Activated T-cell treated with anti-CD3 and anti-CD28 coated beads for 24 hours (primary cell): ENCODE data around the gene HIP1.
"Not testable (repeated sequence)": the region's sequence is repeated elsewhere in the genome, so short reads cannot be mapped to it uniquely, and the experiment has no call there.

ENCODE experiments used
- DNase-seq: peaks from one replicate; pipeline ENCODE4 v3.0.0-alpha.2; 2020; ENCODE audit warnings: low read depth

Gene HIP1

DNA sequence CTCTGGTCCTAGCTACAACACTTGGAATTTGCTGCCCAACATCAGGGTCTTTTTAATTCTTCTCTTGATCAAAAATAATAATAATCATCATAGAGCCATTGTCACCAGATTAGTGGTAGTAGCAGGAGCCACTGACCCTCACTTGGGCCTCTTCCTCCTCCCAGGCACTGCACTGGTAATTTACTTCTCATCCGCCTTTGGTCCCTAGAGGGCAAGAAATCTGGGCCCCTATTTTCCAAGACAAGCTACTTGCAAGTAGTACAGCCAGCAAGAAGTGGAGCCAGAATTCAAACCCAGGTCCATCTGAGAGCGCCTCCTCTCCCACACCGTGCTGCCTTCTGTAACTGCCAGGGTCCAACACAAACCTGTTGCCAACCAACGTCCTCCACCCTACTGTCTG lies 125.4 kb downstream of the HIP1 start:
- no peak for DNase-seq

DNA sequence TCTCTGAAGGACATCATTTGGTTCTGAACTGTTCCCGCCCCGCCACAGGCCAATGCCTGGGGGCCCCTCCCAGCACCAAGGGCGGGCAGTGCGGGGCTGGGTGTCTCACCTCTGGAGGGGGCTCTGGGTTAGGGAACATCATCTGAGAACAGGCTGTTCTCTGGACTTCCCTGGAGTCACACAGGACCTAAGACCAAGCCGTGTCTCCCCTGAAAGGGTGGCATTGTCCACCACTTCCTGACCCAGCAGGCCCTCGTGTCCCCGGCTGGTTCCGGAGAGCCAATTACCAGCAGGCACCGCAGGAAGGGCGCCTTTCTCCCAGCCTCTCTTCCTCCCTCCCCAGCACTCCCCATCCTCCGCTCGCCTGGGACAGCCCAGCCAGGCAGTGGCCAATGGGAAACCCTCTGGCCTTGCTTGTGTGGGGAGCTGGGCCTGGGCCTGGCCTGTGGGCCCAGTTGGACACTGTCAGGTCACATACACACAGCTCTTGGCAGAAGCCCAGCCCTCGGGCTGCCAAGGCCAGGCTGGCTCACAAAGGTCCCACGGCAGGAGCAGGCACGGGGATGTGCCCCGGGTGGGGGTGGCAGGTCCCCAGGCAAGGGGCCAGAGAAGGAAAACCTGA lies 127.1 kb downstream of the HIP1 start:
- no peak for DNase-seq

DNA sequence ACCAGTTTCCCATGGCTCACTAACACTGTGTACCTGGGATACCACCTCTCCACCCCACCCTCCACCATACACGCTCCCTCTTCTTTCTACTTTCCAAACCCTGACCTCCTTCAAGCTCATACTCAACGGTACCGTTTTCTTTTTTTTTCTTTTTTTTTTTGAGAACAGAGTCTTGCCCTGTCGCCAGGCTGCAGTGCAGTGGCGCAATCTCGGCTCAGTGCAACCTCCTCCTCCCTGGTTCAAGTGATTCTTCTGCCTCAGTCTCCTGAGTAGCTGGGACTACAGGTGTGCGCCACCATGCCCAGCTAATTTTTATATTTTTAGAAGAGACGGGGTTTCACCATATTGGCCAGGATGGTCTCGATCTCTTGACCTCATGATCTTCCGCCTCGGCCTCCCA lies 129.3 kb downstream of the HIP1 start:
- not testable (repeated sequence) for DNase-seq

DNA sequence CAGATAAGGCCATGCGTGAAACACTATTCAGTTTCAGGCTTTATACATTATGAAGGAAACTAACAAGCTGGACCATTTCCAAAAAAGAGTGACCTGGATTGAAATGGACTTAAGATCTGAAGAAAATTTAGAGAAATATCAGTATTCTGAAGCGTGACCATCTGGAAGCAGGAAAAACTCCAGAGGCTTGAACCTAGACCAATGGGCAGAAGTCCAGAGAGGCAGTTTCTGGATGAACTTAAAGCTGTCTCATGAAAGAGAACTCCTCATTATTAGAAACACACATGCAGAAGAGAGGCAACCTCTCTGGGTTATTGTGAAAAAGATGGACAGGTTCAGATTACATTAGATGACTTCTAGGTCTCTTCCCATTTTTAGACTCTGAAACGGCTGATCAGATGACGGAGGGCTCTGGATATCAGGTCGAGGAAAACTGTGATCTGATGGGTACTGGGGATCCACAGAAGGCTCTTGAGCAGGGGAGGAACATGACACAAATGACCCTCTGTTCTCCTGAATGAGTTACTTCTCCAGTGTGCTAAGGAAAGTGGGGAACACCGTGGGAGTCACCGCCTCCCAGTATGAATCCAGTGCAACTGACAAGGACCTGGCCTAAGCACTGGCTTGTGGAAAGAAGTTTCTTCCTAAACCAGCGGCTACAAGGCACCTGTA lies 130.2 kb downstream of the HIP1 start:
- DNase-seq = no peak

DNA sequence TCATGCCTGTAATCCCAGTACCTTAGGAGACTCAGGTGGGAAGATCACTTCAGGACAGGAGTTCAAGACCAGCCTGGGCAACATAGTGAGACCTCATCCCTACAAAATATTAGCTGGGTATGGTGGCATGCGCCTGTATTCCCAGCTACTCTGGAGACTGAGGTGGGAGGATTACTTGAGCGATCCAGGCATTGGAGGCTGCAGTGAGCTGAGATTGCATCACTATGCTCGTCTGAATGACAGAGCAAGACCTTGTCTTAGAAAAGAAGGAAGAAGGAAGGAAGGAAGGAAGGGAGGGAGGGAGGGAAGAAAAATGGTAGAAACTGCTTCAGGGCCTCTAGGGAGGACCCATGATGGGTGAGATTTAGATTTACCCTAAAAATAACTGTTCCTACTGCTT lies 134.3 kb downstream of the HIP1 start:
- no peak for DNase-seq

DNA sequence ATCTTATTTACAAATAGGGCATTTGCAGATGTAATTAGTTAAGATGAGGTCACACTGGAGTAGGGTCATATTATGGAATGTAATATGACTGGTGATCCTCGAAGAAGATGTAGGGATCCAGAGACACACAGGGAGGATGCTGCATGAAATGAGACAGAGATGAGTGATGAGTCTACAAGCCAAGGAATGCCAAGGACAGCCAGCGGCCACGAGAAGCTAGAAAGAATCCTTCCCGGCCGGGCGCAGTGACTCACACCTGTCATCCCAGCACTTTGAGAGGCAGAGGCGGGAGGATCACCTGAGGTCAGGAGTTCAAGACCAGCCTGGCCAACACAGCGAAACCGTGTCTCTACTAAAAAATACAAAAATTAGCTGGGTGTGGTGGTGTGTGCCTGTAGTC lies 135.9 kb downstream of the HIP1 start:
- not testable (repeated sequence) for DNase-seq

DNA sequence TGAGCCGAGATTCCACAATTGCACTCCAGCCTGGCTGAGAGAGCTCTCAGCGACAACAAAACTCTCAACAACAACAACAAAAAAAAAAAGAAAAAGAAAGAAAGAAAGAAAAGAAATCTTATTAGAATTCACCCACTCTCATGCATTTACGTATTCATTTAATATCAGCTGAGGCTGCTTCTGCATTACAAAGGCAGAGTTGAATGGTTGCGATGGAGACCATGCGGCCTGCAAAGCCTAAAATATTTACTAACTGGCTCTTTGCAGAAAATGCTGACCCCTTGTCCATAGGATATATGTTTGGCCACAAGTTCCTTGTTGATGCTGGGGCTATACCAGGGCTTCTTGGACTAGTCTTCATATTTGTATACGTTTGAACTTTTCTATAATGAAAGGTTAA lies 137.2 kb downstream of the HIP1 start:
- DNase-seq = no peak

DNA sequence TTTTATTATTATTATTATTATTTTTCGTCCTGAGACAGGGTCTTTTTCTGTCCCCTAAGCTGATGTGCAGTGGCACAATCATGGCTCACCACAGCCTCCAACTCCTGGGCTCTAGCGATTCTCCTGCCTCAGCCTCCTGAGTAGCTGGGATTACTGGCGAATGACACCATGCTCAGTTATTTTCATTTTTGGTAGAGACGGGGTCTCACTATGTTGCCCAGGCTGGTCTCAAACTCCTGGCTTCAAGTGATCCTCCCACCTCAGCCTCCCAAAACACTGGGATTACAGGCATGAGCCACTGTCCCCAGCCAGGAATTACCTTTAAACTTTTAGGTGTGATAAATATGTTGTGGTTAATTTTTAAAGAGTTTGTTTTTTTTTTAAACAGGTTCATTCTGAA lies 138.0 kb downstream of the HIP1 start:
- not testable (repeated sequence) for DNase-seq

DNA sequence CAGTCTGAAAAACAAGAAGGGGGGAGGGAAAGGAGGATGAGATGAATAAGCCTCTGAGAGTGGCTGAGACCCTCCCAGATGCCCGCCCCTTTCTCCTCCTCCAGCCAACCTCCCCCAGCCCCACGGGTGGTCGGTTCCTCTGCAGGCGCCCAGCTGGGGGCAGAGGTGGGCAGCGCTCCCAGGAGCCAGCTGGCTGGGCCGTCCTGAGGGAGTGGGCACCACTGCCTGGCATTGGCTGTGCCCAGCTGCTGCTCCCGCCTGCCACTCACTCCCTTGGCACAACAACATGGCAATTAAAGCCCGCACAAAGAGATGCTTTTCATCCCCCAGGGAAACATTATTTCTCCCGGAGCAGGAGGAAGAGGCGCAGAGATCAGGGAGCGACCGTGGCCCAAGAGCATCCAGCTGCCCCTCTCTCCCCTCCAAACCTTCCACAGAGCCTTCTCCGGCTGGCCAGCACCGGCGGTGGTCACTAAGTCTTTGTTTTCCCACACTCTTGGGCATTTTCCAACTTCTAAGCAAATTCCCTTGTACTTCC lies 139.4 kb downstream of the HIP1 start:
- no peak for DNase-seq

DNA sequence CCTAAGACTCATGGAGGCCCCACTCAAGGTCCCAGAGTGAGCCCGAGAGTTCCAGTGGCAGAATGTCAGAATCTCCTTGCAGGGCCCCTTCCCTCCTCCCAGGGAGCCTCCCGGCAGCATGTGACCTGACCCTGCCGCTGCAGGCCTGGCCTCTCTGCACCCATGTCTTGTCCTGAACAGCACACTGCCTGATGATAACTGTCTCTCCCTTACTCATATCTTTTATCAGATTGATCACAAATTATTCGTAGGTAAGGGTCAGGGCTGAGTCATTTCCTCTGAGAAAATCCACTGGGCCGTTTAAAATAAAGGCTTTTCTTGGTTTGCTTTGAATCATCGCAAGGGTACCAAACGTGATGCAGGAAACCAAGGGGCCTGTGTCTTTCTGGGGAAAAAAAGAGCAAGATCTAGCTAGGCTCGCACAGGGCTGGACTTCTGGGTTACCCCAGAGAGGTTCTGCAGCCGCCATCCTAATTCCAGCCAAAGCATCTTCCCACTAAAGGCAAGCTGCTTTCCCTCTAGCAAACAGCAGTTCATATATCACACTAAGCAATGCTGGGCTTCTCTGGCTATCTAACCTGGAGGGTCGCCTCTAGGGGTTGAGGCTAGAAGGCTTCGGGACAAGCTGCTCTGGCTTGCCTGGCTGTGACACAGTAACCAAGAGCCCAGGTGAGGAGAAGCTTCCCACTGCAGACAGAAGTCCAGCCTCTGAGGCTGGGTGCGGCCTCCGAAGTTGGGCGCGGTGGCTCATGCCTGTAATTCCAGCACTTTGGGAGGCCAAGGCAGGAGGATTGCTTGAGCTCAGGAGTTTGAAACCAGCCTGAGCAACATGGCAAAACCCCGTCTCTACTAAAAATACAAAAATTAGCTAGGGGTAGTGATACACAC lies 141.8 kb downstream of the HIP1 start:
- no peak for DNase-seq

DNA sequence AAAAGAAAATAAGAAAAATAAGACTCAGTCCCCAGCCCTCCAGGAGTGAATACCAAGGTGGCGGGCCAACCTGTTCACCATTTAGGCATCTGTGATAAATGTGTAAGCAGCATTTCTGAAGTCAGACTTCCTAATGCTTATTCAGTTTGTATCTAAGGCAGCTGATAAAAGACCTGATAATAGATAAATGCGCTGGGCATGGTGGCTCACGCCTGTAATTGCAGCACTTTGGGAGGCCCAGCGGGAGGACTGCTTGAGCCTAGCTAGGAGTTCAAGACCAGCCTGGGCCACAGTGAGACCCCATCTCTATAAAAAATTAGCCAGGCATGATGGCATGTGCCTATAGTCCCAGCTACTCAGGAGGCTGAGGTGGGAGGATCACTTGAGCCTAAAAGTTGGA lies 143.0 kb downstream of the HIP1 start:
- no peak for DNase-seq

DNA sequence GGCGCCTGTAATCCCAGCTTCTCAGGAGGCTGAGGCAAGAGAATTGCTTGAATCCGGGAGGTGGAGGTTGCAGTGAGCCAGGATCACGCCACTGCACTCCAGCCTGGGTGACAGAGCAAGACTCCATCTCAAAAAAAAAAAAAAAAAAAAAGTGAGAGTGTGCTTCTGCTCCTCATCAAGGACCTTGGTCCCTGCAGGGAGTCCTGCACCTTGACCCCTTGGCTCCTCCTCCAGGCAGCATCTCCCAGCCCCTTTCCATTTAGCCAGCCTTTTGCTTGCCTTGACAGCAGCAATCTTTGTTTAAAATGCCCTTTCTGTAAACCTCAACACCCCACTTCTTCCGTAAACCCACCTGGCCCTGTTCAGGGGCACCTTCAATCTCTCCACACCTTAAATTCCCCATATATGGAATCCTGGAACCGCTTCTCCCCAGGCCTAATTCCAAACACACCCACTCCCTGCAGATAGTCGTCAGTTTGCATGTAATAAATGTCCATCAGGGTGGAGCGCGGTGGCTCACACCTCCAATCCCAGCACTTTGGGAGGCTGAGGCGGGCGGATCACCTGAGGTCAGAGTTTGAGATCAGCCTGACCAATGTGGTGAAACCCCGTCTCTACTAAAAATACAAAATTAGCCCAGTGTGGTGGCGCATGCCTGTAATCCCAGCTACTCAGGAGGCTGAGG lies 145.1 kb downstream of the HIP1 start:
- DNase-seq = not testable (repeated sequence)

DNA sequence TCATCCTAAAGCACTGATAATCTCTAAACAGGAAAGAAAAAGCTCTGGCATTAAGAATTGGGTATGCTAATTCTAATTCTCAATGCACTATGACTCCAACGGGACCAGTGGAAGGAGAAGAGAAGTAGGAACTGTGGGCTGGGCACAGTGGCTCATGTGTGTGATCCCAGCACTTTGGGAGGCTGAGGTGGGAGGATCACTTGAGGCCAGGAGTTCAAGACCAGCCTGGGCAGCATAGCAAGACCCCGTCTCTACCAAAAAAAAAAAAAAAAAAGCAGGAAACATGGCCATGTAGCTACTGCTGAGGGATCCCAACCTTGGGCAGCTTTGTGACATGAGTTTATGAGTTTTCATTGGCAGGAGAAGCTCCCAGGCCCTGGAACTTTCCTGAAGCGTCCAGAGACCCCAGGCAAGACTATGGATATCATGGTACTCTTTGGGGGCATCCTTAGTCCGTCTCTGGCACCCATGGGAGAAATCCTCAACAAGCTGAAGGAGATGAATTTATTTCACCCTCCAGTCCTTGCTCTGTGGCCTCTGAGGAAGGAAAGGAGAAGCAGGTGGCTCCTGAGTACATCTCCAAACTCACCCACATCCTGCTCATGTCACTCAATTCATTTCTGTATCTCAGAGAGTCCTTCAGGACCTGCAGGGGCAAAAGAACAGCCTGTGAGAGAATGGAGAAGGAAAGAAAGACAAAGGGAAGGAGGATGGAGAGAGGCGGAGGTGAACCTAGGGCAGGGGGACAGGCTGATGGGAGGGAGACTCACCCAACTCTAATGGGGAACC lies 147.1 kb downstream of the HIP1 start:
- DNase-seq = no peak

DNA sequence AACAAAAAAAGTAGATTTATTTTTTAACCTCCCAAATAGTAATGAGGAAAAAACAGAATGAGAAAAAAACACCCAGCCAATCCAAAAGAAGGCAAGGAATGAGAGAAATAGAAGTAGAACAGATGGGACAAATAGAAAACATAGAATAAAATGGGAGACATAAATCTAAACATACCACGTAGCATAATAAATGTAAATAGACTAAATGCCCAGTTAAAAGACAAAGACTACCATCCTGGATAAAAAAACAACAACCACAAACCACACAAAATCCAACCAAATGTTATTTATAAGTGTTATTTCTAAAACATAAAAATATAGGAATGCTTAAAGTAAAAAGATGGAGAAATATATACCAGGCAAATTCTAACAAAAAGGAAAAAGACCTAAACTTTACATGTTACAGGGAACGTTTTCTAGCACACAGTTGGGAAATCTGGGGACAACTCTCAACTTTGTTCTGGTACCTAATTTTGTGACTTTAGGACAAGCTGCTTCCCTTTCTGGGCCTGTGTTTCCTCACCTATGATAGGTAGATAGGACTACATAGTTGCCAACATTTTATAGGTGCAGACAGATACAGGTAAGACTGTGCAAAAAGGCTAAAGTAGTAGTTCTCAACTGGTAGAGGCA lies 148.3 kb downstream of the HIP1 start:
- DNase-seq = no peak

DNA sequence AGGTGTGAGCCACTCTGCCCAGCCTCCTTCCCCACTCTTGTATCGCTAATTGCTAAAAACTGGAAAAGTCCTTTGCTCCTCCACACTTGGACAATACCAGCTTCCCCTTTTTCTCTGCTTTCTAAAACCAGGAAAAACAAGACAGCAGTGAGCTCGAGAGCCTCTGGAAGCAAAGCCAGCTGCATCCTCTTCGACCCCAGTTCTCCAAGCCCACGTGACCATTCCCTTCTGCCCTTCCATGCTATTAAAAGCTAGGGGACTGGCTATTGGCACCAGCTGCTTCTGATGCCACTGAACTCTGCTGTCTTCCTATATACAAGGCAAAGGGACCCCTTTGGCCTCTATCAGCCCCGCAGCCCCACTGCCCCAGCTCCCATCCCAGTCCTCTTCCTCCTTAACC lies 154.4 kb downstream of the HIP1 start:
- DNase-seq = no peak

DNA sequence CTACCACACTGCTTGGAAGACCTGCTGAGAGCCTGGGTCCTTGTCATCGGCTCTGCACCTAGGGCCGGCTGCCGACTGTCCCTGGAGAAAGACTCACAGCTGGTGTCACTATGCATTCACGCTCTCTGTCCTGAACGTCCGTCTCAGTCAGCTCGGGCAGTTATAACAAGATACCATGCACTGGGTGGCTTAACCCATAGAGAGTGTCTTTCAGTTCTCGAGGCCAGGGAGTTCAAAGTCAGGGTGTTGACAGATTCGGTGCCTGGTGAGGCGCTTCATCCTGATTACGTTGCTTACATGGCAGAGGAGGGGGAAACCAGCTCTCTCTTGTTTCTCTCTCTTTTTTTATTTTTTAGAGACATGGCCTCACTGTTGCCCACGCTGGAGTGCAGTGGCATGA lies 155.5 kb downstream of the HIP1 start:
- DNase-seq = no peak

DNA sequence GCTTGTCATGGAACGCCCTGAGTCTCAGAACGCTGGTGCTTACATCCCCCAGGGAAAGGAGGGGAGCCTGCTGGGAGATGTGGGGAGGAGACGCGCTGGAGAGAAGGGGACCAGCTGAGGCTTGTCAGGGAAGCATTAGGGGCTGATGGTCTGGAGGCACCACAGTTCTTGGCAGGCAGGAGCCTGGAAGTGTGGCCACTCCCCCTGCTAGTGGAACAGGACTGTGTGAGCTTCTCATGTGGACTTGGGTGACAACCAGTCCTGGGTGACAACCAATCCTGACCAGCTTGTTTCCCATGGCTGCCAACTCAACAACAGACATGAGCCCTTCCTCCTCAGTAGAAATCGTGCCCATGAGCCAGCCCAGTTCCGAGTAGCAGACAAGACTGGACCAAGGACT lies 158.8 kb downstream of the HIP1 start:
- no peak for DNase-seq

DNA sequence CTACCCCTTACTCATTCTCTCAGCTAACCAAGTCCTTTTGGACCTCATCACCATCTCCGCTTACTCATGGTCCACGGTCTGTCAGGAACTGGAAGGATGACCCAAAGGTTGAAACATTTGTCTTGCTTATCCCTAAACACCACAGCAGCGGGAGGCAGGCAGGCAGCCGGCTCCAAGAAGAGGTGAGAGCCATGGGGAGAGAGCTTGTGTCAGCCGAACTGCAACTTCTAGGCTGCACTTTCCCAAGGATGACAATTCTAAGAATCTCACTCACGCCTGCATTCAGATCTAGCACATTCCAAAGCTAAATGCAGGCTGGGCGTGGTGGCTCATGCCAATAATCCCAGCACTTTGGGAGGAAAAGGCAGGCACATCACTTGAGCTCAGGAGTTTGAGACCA lies 160.7 kb downstream of the HIP1 start:
- no peak for DNase-seq

DNA sequence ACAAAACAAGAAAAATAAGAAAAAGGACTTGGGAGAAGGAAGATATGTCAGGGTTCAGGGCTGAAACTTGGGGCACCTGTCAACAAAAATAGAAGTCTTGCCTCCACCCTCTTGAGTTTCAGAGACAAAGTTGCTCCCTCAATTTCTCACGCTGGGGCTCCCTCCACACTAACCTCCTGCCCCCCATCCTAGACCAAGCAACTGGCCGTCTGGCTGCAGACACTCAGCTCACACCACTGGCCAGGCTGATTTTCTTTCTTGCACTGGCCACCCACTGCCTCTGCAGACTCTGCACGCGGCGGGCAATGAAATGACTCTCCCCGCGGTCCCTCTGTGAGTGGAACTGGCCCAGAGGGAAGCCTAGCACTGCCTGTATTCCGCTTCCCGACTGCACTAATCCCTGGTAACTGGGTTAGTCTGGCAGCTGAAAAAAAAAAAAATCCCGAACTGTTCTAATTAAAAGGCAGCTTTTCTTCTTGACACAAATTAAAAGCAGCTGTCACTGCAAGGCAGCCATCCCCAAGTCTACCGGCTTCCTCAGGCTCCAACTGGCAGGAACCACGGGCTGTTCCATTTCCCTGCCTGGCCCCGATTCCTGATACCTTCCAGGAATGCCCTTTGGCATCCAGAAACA lies 163.1 kb downstream of the HIP1 start:
- no peak for DNase-seq

DNA sequence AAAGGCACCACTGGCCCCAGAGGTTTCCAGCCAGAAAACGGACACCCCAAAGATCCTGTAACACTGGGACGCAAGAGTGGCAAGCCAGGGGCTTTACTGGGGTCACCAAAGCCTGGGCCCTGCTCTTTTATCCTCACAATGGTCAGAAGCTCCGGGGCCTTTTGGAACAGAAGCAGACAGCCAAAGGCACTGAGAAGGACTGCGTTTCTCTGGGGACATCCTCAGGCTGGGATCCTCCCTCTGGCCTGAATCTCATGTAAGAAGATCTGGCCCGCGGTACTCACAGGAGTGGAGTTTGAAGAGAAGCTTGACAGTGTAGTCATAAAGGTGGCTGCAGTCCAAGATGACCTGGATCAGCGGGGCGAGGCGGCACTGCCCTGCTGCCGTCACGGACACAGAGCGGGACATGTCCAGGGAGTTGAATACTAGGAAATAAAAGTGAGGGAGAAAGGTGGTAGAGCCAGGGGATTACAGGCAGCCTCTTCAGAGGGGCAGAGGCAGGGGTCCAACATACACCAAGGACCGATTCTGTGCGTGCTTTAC lies 165.2 kb downstream of the HIP1 start:
- no peak for DNase-seq
